ENCODE data around the gene MIEN1. TPM values are rescaled to one million over a fixed set of nuclear protein-coding genes. Genes with fewer than 3 reads are reported as not detected.
"Not testable (repeated sequence)": the region's sequence is repeated elsewhere in the genome, so short reads cannot be mapped to it uniquely, and the experiment has no call there.

The MIEN1 gene
- total and polyA plus RNA-seq, 8 donors = 9.3 to 312 (median 114) TPM

DNA sequence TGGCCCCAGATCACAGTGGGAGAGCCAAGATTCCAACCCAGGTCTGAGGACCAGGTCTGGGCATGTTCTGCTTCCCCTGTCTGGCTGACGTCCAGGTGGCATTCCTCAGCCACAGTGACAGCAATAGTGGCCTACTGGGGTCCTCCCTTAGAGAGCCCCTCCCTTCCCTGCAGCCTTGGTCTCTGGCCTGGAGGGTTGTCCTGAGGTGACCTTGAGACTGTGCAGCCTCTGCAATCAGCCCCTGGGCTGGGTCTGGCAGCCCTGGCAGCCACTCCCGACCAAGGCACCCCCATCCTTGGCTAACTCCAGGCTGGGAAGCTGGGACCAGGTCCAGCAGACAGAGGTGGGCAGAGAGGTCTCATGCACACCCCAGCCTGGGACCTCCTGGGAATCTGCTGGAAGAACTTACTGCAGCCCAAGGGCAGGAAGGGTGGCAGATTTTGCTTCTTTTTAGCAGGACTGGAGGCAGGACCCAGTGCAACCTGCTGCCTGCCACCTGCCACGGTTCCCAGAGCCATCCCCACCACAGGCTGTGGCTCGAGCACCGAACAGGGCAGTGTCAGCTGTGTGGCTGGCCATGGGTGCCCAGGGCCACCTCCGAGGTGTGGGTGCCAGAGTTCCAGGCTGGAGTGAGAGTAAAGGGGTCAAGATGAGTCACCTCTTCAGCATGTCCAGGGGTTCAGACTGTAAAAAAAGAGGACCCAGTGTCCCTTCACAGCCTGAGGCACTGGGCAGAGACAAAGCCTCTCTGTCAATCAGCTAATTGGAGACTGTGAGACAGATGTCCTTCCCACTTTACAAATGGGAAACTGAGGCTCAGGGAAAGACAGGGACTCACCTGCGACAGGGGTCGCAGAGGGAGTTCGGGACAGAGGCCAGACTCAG, 20.0 kb upstream of the MIEN1 start:
- TF ChIP-seq, protein P1, sequence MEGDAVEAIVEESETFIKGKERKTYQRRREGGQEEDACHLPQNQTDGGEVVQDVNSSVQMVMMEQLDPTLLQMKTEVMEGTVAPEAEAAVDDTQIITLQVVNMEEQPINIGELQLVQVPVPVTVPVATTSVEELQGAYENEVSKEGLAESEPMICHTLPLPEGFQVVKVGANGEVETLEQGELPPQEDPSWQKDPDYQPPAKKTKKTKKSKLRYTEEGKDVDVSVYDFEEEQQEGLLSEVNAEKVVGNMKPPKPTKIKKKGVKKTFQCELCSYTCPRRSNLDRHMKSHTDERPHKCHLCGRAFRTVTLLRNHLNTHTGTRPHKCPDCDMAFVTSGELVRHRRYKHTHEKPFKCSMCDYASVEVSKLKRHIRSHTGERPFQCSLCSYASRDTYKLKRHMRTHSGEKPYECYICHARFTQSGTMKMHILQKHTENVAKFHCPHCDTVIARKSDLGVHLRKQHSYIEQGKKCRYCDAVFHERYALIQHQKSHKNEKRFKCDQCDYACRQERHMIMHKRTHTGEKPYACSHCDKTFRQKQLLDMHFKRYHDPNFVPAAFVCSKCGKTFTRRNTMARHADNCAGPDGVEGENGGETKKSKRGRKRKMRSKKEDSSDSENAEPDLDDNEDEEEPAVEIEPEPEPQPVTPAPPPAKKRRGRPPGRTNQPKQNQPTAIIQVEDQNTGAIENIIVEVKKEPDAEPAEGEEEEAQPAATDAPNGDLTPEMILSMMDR (IDR thresholded peaks at IDR 0.05) = no peak
- TF ChIP-seq POLR2AphosphoS5 (IDR thresholded peaks at IDR 0.05) = no peak
- TF ChIP-seq POLR2A (IDR thresholded peaks at IDR 0.05) = no peak
- no peak for TF ChIP-seq EP300 (IDR thresholded peaks at IDR 0.05)
- H3K27ac ChIP-seq = peak overlapping the region in 3 of 5 donors; percentile 2 to 26 (median 7)
- 33 to 43% (median 39%) methylated on average over 4 to 9 of the region's 9 CpGs for WGBS, 5 donors

GRCh38 chr17:39748444-39749034, 18.2 kb upstream of the MIEN1 start:
- 86 to 93% (median 93%) methylated on average over 8 of the region's 8 CpGs for WGBS, 5 donors

More for the DNA sequence above, 20.0 kb upstream of the MIEN1 start:
- peaks cover 6 to 31% (median 23%) of the 10 kb centered on the region in 4 donors for H3K4me1 ChIP-seq
- peak in 1 of 2 donors; percentile 43 for DNase-seq
- peaks cover under 1 to 24% (median 23%) of the 10 kb centered on the region in 4 donors for H3K36me3 ChIP-seq
- intact Hi-C loops (cut with DNase I; ENCODE audit: low total_unique reads) = loop anchor here (5.0 kb wide), 1 partner anchor 123 kb away; the partner anchor contains the start of gene PPP1R1B
- H3K27me3 ChIP-seq = no peaks in the 10 kb centered on the region
- no peaks in the 10 kb centered on the region for H3K9me3 ChIP-seq
- no peak overlapping the region for H3K4me3 ChIP-seq

GRCh38 chr17:39747745-39748144, 17.4 kb upstream of the MIEN1 start:
- Histone ChIP-seq H3K27me3 (peaks cover 0 to 17% (median 2%) of the 10 kb centered on the region in 3 donors), H3K27ac (no peak overlapping the region), H3K4me3 (no peak overlapping the region), H3K4me1 (peaks cover 0 to 11% (median 5%) of the 10 kb centered on the region in 4 donors), H3K9me3 (no peaks in the 10 kb centered on the region), H3K36me3 (peaks cover 17 to 48% (median 46%) of the 10 kb centered on the region in 4 donors)
- intact Hi-C loops (cut with DNase I; ENCODE audit: low total_unique reads) = no loop called here
- TF ChIP-seq POLR2A (IDR thresholded peaks at IDR 0.05) (no peak), POLR2AphosphoS5 (IDR thresholded peaks at IDR 0.05) (no peak)
- TF ChIP-seq, protein P1 (IDR thresholded peaks at IDR 0.05) = no peak
- no peak for DNase-seq
- 90 to 96% (median 93%) methylated on average over 4 of the region's 4 CpGs for WGBS, 5 donors

More at GRCh38 chr17:39748444-39749034, 18.2 kb upstream of the MIEN1 start:
- DNase-seq; H3K4me3 ChIP-seq; H3K27me3 ChIP-seq; H3K27ac ChIP-seq; H3K9me3 ChIP-seq; intact Hi-C loops (cut with DNase I; ENCODE audit: low total_unique reads): not testable (repeated sequence)
- H3K36me3 ChIP-seq = peaks cover 17 to 40% (median 39%) of the 10 kb centered on the region in 4 donors
- H3K4me1 ChIP-seq = peaks cover 0 to 19% (median 10%) of the 10 kb centered on the region in 4 donors

DNA sequence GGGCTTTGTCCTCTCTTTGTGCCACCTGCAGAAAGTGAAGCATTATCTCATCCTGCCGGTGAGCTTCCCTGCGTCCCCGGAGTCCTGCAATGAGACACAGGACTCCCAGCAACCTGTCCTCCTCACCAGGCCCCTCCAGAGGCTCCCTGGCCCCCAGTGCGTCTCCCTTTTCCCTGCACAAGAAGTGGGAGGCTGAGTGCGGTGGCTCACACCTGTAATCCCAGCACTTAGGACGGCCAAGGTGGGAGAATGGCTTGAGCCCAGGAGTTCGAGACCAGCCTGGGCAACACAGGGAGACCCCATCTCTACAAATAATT, 15.8 kb upstream of the MIEN1 start:
- Histone ChIP-seq H3K27me3 (peaks cover 0 to 33% (median 6%) of the 10 kb centered on the region in 3 donors), H3K9me3 (no peaks in the 10 kb centered on the region), H3K36me3 (peaks cover 17 to 55% (median 53%) of the 10 kb centered on the region in 4 donors), H3K4me3 (no peak overlapping the region), H3K4me1 (peaks cover under 1 to 18% (median 13%) of the 10 kb centered on the region in 4 donors), H3K27ac (no peak overlapping the region)
- no peak for DNase-seq
- WGBS, 5 donors = 92 to 98% (median 95%) methylated on average over 7 of the region's 7 CpGs
- intact Hi-C loops (cut with DNase I; ENCODE audit: low total_unique reads) = no loop called here
- TF ChIP-seq EP300 (IDR thresholded peaks at IDR 0.05) (no peak), POLR2AphosphoS5 (IDR thresholded peaks at IDR 0.05) (no peak), POLR2A (IDR thresholded peaks at IDR 0.05) (no peak)
- TF ChIP-seq, protein P1 (IDR thresholded peaks at IDR 0.05) = no peak

All from stomach (tissue), 9 donors.